Parathyroid adenoma (tissue), 2 donors: Measurements from ENCODE around the gene TCF7L2.

ENCODE experiments used
- H2AFZ ChIP-seq: fragments of 300-600 bp; sonication (generic); one replicate; pipeline ENCODE4 v1.7.0; 2017; ENCODE audit warnings: antibody characterized with exemption, mild to moderate bottlenecking
- H3K27ac ChIP-seq: fragments of 300-600 bp; sonication (generic); one replicate; pipeline ENCODE4 v1.7.0; 2017
- H3K27me3 ChIP-seq: fragments of 300-600 bp; sonication (generic); one replicate; pipeline ENCODE4 v1.7.0; 2017; ENCODE audit warnings: low read length; ENCODE audit not compliant: control insufficient read depth, insufficient read depth
- H3K36me3 ChIP-seq: fragments of 300-600 bp; sonication (generic); one replicate; pipeline ENCODE4 v1.7.0; 2017; ENCODE audit warnings: low read length; ENCODE audit not compliant: control insufficient read depth, insufficient read depth
- H3K4me1 ChIP-seq: fragments of 300-600 bp; sonication (generic); one replicate; pipeline ENCODE4 v1.7.0; 2017; ENCODE audit warnings: control low read depth
- H3K4me2 ChIP-seq: fragments of 300-600 bp; sonication (generic); one replicate; pipeline ENCODE4 v1.7.0; 2017; ENCODE audit warnings: low read length
- H3K4me3 ChIP-seq: fragments of 300-600 bp; sonication (generic); one replicate; pipeline ENCODE4 v1.7.0; 2017; ENCODE audit warnings: low read depth, low read length
- H3K79me2 ChIP-seq: fragments of 300-600 bp; sonication (generic); one replicate; pipeline ENCODE4 v1.7.0; 2017; ENCODE audit warnings: control low read depth
- H3K9ac ChIP-seq: fragments of 300-600 bp; sonication (generic); one replicate; pipeline ENCODE4 v1.7.0; 2017; ENCODE audit warnings: mild to moderate bottlenecking
- H3K9me3 ChIP-seq: fragments of 300-600 bp; sonication (generic); one replicate; pipeline ENCODE4 v1.7.0; 2017; ENCODE audit warnings: low read length; ENCODE audit not compliant: control insufficient read depth
- CTCF ChIP-seq: fragments of 300-600 bp; sonication (generic); IDR thresholded peaks from one replicate; pipeline ENCODE4 v1.7.0; 2017; ENCODE audit warnings: antibody characterized with exemption, mild to moderate bottlenecking
- donor health status: primary hyperparathyroidism.

Gene TCF7L2

GRCh38 chr10:113021268-113022040 lies 71.4 kb downstream of the TCF7L2 start:
- Histone ChIP-seq H3K27ac (no peak overlapping the region), H3K79me2 (peaks cover 42% of the 10 kb centered on the region), H3K9me3 (no peaks in the 10 kb centered on the region), H3K27me3 (no peaks in the 10 kb centered on the region), H3K9ac (no peak overlapping the region), H2AFZ (no peak overlapping the region), H3K4me3 (no peak overlapping the region), H3K36me3 (no peaks in the 10 kb centered on the region), H3K4me1 (peaks cover 13% of the 10 kb centered on the region), H3K4me2 (peak overlapping the region; percentile 41)
- TF ChIP-seq CTCF = no peak

GRCh38 chr10:113022265-113022664 lies 72.2 kb downstream of the TCF7L2 start:
- Histone ChIP-seq H3K27me3 (no peaks in the 10 kb centered on the region), H3K79me2 (peaks cover 46% of the 10 kb centered on the region), H3K36me3 (no peaks in the 10 kb centered on the region), H3K9me3 (no peaks in the 10 kb centered on the region), H3K4me3 (no peak overlapping the region), H3K9ac (no peak overlapping the region), H2AFZ (no peak overlapping the region), H3K27ac (no peak overlapping the region), H3K4me1 (peaks cover 17% of the 10 kb centered on the region), H3K4me2 (no peak overlapping the region)
- TF ChIP-seq CTCF = no peak

- H3K27me3 ChIP-seq = no peaks in the 10 kb centered on the region
- H3K4me3 ChIP-seq = no peak overlapping the region
- no peak overlapping the region for H3K27ac ChIP-seq
- H3K9ac ChIP-seq = no peak overlapping the region
- TF ChIP-seq CTCF = no peak
- no peaks in the 10 kb centered on the region for H3K9me3 ChIP-seq
- no peaks in the 10 kb centered on the region for H3K36me3 ChIP-seq
- H3K4me1 ChIP-seq = peaks cover 25% of the 10 kb centered on the region
- no peak overlapping the region for H2AFZ ChIP-seq
- H3K4me2 ChIP-seq = no peak overlapping the region
- H3K79me2 ChIP-seq = peaks cover 45% of the 10 kb centered on the region
Observed at GRCh38 chr10:113023017-113023416, 73.0 kb downstream of the TCF7L2 start.

- H2AFZ ChIP-seq = no peak overlapping the region
- H3K27ac ChIP-seq = no peak overlapping the region
- no peaks in the 10 kb centered on the region for H3K9me3 ChIP-seq
- no peak overlapping the region for H3K4me2 ChIP-seq
- peaks cover 33% of the 10 kb centered on the region for H3K4me1 ChIP-seq
- no peak for TF ChIP-seq CTCF
- no peak overlapping the region for H3K4me3 ChIP-seq
- no peaks in the 10 kb centered on the region for H3K27me3 ChIP-seq
- H3K79me2 ChIP-seq = peaks cover 45% of the 10 kb centered on the region
- no peak overlapping the region for H3K9ac ChIP-seq
- no peaks in the 10 kb centered on the region for H3K36me3 ChIP-seq
Observed at GRCh38 chr10:113024930-113025329, 74.9 kb downstream of the TCF7L2 start.

GRCh38 chr10:113025487-113025886 lies 75.4 kb downstream of the TCF7L2 start:
- no peaks in the 10 kb centered on the region for H3K27me3 ChIP-seq
- no peak overlapping the region for H2AFZ ChIP-seq
- H3K9ac ChIP-seq = no peak overlapping the region
- TF ChIP-seq CTCF = no peak
- peaks cover 45% of the 10 kb centered on the region for H3K79me2 ChIP-seq
- H3K27ac ChIP-seq = no peak overlapping the region
- no peaks in the 10 kb centered on the region for H3K9me3 ChIP-seq
- no peaks in the 10 kb centered on the region for H3K36me3 ChIP-seq
- peaks cover 29% of the 10 kb centered on the region for H3K4me1 ChIP-seq
- H3K4me2 ChIP-seq = no peak overlapping the region
- H3K4me3 ChIP-seq = no peak overlapping the region
